Diencephalon (tissue), 1 donor: ENCODE results near the gene MED4. TPM values are rescaled to one million over a fixed set of nuclear protein-coding genes. Genes with fewer than 3 reads are reported as not detected.

Experiments
- small RNA-seq: library from RNA; depleted of rRNA; stranded (forward); fragments of <200 nt; gene quantifications from one replicate; pipeline ENCODE3, GENCODE V24; 2014
- total RNA-seq: library from RNA; depleted of rRNA; stranded (reverse); fragments of >200 nt; gene quantifications from one replicate; pipeline ENCODE4 v1.2.3, GENCODE V29; 2014

The MED4 gene, protein sequence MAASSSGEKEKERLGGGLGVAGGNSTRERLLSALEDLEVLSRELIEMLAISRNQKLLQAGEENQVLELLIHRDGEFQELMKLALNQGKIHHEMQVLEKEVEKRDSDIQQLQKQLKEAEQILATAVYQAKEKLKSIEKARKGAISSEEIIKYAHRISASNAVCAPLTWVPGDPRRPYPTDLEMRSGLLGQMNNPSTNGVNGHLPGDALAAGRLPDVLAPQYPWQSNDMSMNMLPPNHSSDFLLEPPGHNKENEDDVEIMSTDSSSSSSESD
- total RNA-seq, result 46.4 TPM

DNA sequence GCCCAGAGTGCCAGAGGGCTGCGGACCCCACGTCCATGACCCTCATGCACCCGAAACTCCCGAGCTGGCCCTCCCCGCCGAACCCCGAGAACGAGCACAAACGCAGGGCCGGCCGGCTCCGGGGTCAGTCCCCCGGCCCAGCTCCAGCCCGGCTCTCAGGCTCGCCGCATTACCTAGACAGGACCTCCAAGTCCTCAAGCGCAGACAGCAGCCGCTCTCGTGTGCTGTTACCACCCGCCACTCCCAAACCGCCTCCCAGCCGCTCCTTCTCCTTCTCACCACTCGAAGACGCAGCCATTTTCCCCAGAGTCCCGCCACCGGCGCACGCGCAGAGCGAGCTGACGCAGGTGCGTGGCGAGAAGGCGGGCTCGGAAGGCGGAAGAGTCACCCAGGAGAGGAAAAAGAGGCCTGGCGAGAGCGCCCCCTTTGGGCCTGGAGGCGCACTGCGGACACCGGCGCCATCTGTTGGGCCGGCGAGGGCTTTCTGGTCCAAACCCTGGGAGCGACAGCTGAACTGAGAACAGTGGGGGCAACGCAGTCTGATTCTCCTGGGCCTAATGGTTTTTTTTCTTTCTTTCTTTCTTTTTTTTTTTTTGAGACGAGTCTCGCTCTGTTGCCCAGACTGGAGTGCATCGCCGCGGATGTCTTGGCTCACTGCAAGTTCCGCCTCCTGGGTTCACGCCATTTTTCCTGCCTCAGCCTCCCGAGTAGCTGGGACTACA is at the start of gene MED4:
Gene MED4 (minus strand): TSS at position 324 of the 722 bp plus-strand sequence. CDS start 26 bp downstream, at position 298.

GRCh38 chr13:48037346-48038173 is 57.3 kb downstream of the MED4 start, which contains the start of gene NUDT15:
Gene NUDT15, plus strand, starts transcription at chr13:48037726. Its CDS starts 21 bp downstream, at chr13:48037747.

Small RNA genes lying within 50 kb of the gene (small RNA-seq; reads per million reads assigned to genes)
- not detected for gene POLR2KP2

Other genes starting within 250 kb of the MED4 start
- 104 TPM for gene SUCLA2, start 93.8 kb downstream of the MED4 start, total RNA-seq
- gene NUDT15, start 57.4 kb downstream of the MED4 start, total RNA-seq, result 16.8 TPM
- gene ITM2B, start 138.1 kb upstream of the MED4 start, total RNA-seq, result 204 TPM
- gene RB1, start 208.6 kb upstream of the MED4 start, total RNA-seq, result 45.4 TPM